Activated naive CD8-positive, alpha-beta T cell treated with anti-CD3 and anti-CD28 coated beads for 36 hours (primary cell): ENCODE measurements around the gene HES6. TPM values are rescaled to one million over a fixed set of nuclear protein-coding genes. Genes with fewer than 3 reads are reported as not detected.

ENCODE experiments used
- DNase-seq: peaks from one replicate; pipeline ENCODE4 v3.0.0; 2021
- H3K27ac Mint-ChIP-seq: one replicate; pipeline ENCODE4 v1.8.0; 2022; ENCODE audit warnings: mild to moderate bottlenecking, moderate library complexity, mixed read lengths
- H3K27me3 Mint-ChIP-seq: one replicate; pipeline ENCODE4 v1.8.0; 2022; ENCODE audit warnings: mild to moderate bottlenecking, mixed read lengths
- H3K36me3 Mint-ChIP-seq: one replicate; pipeline ENCODE4 v1.8.0; 2021; ENCODE audit warnings: mild to moderate bottlenecking, mixed read lengths
- H3K4me1 Mint-ChIP-seq: one replicate; pipeline ENCODE4 v1.8.0; 2021; ENCODE audit warnings: mixed read lengths
- H3K4me3 Mint-ChIP-seq: one replicate; pipeline ENCODE4 v1.8.0; 2022; ENCODE audit warnings: mild to moderate bottlenecking, moderate library complexity, mixed read lengths
- H3K9me3 Mint-ChIP-seq: one replicate; pipeline ENCODE4 v1.8.0; 2022; ENCODE audit warnings: mixed read lengths
- total RNA-seq, 2 experiments: library from RNA; stranded (reverse); gene quantifications; one replicate each; pipeline ENCODE4 v1.2.3, GENCODE V29; 2021

Gene HES6
- total RNA-seq, 2 experiments from 2014 or later = 3.5 to 4.0 TPM

- H3K27me3 Mint-ChIP-seq = no peaks in the 10 kb centered on the region
- no peaks in the 10 kb centered on the region for H3K4me1 Mint-ChIP-seq
- H3K9me3 Mint-ChIP-seq = no peaks in the 10 kb centered on the region
- H3K4me3 Mint-ChIP-seq = no peak overlapping the region
- DNase-seq = no peak
- H3K36me3 Mint-ChIP-seq = no peaks in the 10 kb centered on the region
- H3K27ac Mint-ChIP-seq = no peak overlapping the region
These were observed 18.8 kb downstream of the HES6 start for GRCh38 chr2:238220892-238221521.

GRCh38 chr2:238220274-238220891, 19.5 kb downstream of the HES6 start:
- Mint-ChIP-seq H3K4me3 (no peak overlapping the region), H3K27me3 (peaks cover under 1% of the 10 kb centered on the region), H3K27ac (no peak overlapping the region), H3K36me3 (no peaks in the 10 kb centered on the region), H3K9me3 (no peaks in the 10 kb centered on the region), H3K4me1 (no peaks in the 10 kb centered on the region)
- DNase-seq = no peak

GRCh38 chr2:238216651-238217184, 23.1 kb downstream of the HES6 start:
- H3K4me1 Mint-ChIP-seq = no peaks in the 10 kb centered on the region
- peaks cover 10% of the 10 kb centered on the region for H3K27me3 Mint-ChIP-seq
- no peak for DNase-seq
- no peak overlapping the region for H3K27ac Mint-ChIP-seq
- H3K36me3 Mint-ChIP-seq = no peaks in the 10 kb centered on the region
- H3K4me3 Mint-ChIP-seq = no peak overlapping the region
- H3K9me3 Mint-ChIP-seq = no peaks in the 10 kb centered on the region

GRCh38 chr2:238207006-238207405, 32.8 kb downstream of the HES6 start:
- Mint-ChIP-seq H3K27ac (no peak overlapping the region), H3K9me3 (no peaks in the 10 kb centered on the region), H3K36me3 (peaks cover 8% of the 10 kb centered on the region), H3K27me3 (no peaks in the 10 kb centered on the region), H3K4me3 (no peak overlapping the region), H3K4me1 (peaks cover 11% of the 10 kb centered on the region)
- no peak for DNase-seq

GRCh38 chr2:238203973-238204683, 35.7 kb downstream of the HES6 start:
- Mint-ChIP-seq H3K27ac (peak overlapping the region; percentile 85), H3K4me1 (peaks cover 34% of the 10 kb centered on the region), H3K4me3 (peak overlapping the region; percentile 78), H3K27me3 (no peaks in the 10 kb centered on the region), H3K36me3 (peaks cover 26% of the 10 kb centered on the region), H3K9me3 (no peaks in the 10 kb centered on the region)
- DNase-seq = no peak

GRCh38 chr2:238203094-238203972, 36.5 kb downstream of the HES6 start, which contains the start of gene ILKAP:
Gene ILKAP (minus strand): TSS chr2:238203695. CDS start chr2:238203553, 142 bp downstream.
- peaks cover 28% of the 10 kb centered on the region for H3K36me3 Mint-ChIP-seq
- peak within 1 kb of the TSS; percentile 87 for H3K4me3 Mint-ChIP-seq
- DNase-seq = peak; percentile 95
- H3K4me1 Mint-ChIP-seq = peaks cover 38% of the 10 kb centered on the region
- peak within 1 kb of the TSS; percentile 85 for H3K27ac Mint-ChIP-seq
- no peaks in the 10 kb centered on the region for H3K27me3 Mint-ChIP-seq
- H3K9me3 Mint-ChIP-seq = no peaks in the 10 kb centered on the region

GRCh38 chr2:238202326-238203093, 37.3 kb downstream of the HES6 start:
- H3K4me1 Mint-ChIP-seq = peaks cover 45% of the 10 kb centered on the region
- H3K27me3 Mint-ChIP-seq = no peaks in the 10 kb centered on the region
- no peak for DNase-seq

GRCh38 chr2:238190445-238190844, 49.4 kb downstream of the HES6 start:
- H3K36me3 Mint-ChIP-seq = peaks cover 19% of the 10 kb centered on the region
- H3K27ac Mint-ChIP-seq = no peak overlapping the region
- no peaks in the 10 kb centered on the region for H3K27me3 Mint-ChIP-seq
- peaks cover under 1% of the 10 kb centered on the region for H3K4me1 Mint-ChIP-seq
- no peak for DNase-seq
- no peaks in the 10 kb centered on the region for H3K9me3 Mint-ChIP-seq
- no peak overlapping the region for H3K4me3 Mint-ChIP-seq

More at GRCh38 chr2:238202326-238203093, 37.3 kb downstream of the HES6 start:
- Mint-ChIP-seq H3K27ac (peak overlapping the region; percentile 82), H3K36me3 (peaks cover 28% of the 10 kb centered on the region), H3K9me3 (no peaks in the 10 kb centered on the region), H3K4me3 (peak overlapping the region; percentile 87)

Other genes starting within 250 kb of the HES6 start
- gene SCLY, start 179.0 kb downstream of the HES6 start, total RNA-seq = 10 to 100 TPM; 71.6 to 72.9 TPM
- not detected for gene ESPNL, start 139.7 kb downstream of the HES6 start, total RNA-seq
- not detected for gene KLHL30, start 101.4 kb downstream of the HES6 start, total RNA-seq
- gene ERFE, start 81.1 kb downstream of the HES6 start, total RNA-seq = under 1 TPM; 0.27 to 0.34 TPM
- 10 to 100 TPM; 52.9 to 54.7 TPM for gene ILKAP, start 36.3 kb downstream of the HES6 start, total RNA-seq
- 10 to 100 TPM; 15.3 to 17.5 TPM for gene PER2, start 48.6 kb upstream of the HES6 start, total RNA-seq
- 10 to 100 TPM in 1 of 2 experiments, 1 to 10 TPM in 1; 8.4 to 11.0 TPM for gene TRAF3IP1, start 80.5 kb upstream of the HES6 start, total RNA-seq
- 10 to 100 TPM; 40.2 to 47.0 TPM for gene ASB1, start 186.9 kb upstream of the HES6 start, total RNA-seq